GM10266 (cell line): ENCODE data around the gene SPON2.

Experiments
- DNase-seq: peaks from one replicate; pipeline ENCODE4 v3.0.0; 2012; ENCODE audit errors: extremely low spot score
- CTCF ChIP-seq: IDR thresholded peaks from 2 replicates; pipeline ENCODE4 v1.5.1; 2012; ENCODE audit warnings: mild to moderate bottlenecking, low read depth; ENCODE audit not compliant: control insufficient read depth, insufficient read depth; ENCODE audit errors: missing control alignments

SPON2 gene

GRCh38 chr4:1202526-1203011 is 30.2 kb upstream of the SPON2 start:
- no peak for DNase-seq
- no peak for TF ChIP-seq CTCF

GRCh38 chr4:1201851-1202525 is 29.6 kb upstream of the SPON2 start:
- no peak for DNase-seq
- TF ChIP-seq CTCF = no peak

- no peak for TF ChIP-seq CTCF
- no peak for DNase-seq
These were observed 28.1 kb upstream of the SPON2 start for GRCh38 chr4:1200425-1201035.

- no peak for TF ChIP-seq CTCF
- no peak for DNase-seq
These were observed 27.4 kb upstream of the SPON2 start for GRCh38 chr4:1199556-1200331.

- DNase-seq = no peak
- TF ChIP-seq CTCF = no peak
These were observed 25.9 kb upstream of the SPON2 start for GRCh38 chr4:1198098-1198844.

GRCh38 chr4:1196421-1197183 is 24.2 kb upstream of the SPON2 start:
- no peak for DNase-seq
- TF ChIP-seq CTCF = no peak
